K562 (cell line): ENCODE results near the gene PPOX. TPM values are rescaled to one million over a fixed set of nuclear protein-coding genes. Genes with fewer than 3 reads are reported as not detected.

Experiments
- ERF ChIP-seq: fragments of 450-650 bp; formaldehyde crosslinking; IDR thresholded peaks from 2 replicates; pipeline ENCODE4 v1.4.0; 2020; ENCODE audit warnings: mild to moderate bottlenecking, mixed read lengths
- FOXA1 ChIP-seq: fragments of 450-650 bp; IDR thresholded peaks from 2 replicates; pipeline ENCODE4 v1.6.1; 2016; ENCODE audit warnings: mild to moderate bottlenecking, borderline replicate concordance
- FOXJ2 ChIP-seq: fragments of 200-800 bp; sonication (Bioruptor generic); IDR thresholded peaks from 2 replicates; pipeline ENCODE4 v1.6.1; 2016; ENCODE audit warnings: missing genetic modification characterization, missing compliant biosample characterization
- HDAC2 ChIP-seq: fragments of 450-650 bp; IDR thresholded peaks from 2 replicates; pipeline ENCODE4 v1.6.1; 2016; ENCODE audit warnings: mild to moderate bottlenecking
- HNRNPL ChIP-seq: fragments of 200-400 bp; formaldehyde crosslinking; IDR thresholded peaks from 2 replicates; pipeline ENCODE4 v1.6.1; 2017; ENCODE audit warnings: low read depth, mild to moderate bottlenecking, low read length
- HOMEZ ChIP-seq: fragments of 250-450 bp; sonication (Bioruptor Pico); IDR thresholded peaks from 2 replicates; pipeline ENCODE4 v1.4.0; 2020; ENCODE audit warnings: mild to moderate bottlenecking, moderate library complexity
- JUNB ChIP-seq: fragments of 450-650 bp; formaldehyde crosslinking; conservative IDR thresholded peaks from 2 replicates; pipeline ENCODE4 v1.4.0; 2020; ENCODE audit warnings: mild to moderate bottlenecking
- KAT7 ChIP-seq: sonication (generic); formaldehyde crosslinking; IDR thresholded peaks from 2 replicates; pipeline ENCODE4 v1.8.0; 2022; ENCODE audit warnings: missing genetic modification reagents, mild to moderate bottlenecking, borderline replicate concordance
- NFATC3 ChIP-seq: fragments of 450-650 bp; IDR thresholded peaks from 2 replicates; pipeline ENCODE4 v1.6.1; 2017; ENCODE audit warnings: mild to moderate bottlenecking
- NFIC ChIP-seq: fragments of 450-650 bp; IDR thresholded peaks from 2 replicates; pipeline ENCODE4 v1.6.1; 2017; ENCODE audit warnings: mild to moderate bottlenecking, inconsistent platforms
- NONO ChIP-seq, 2 experiments: fragments of 200-400 bp in 1 of 2; fragments of 450-650 bp in 1 of 2; formaldehyde crosslinking in 1 of 2; IDR thresholded peaks; 2 replicates each; pipeline ENCODE4 v1.6.1; 2017; ENCODE audit warnings: low read depth in 2 of 2, mild to moderate bottlenecking in 2 of 2, moderate library complexity in 2 of 2, low read length in 1 of 2
- PKNOX1 ChIP-seq: fragments of 450-650 bp; IDR thresholded peaks from 2 replicates; pipeline ENCODE4 v1.6.1; 2016
- PML ChIP-seq: IDR thresholded peaks from 2 replicates; pipeline ENCODE4 v1.6.1; 2012; ENCODE audit warnings: low read length, inconsistent platforms
- POLR2B ChIP-seq: fragments of 450-650 bp; IDR thresholded peaks from 2 replicates; pipeline ENCODE4 v1.6.1; 2018; ENCODE audit warnings: low read depth; ENCODE audit not compliant: partially characterized antibody
- PTRF ChIP-seq: fragments of 450-650 bp; IDR thresholded peaks from 2 replicates; pipeline ENCODE4 v1.6.1; 2016; ENCODE audit warnings: mild to moderate bottlenecking, missing genetic modification characterization, missing compliant biosample characterization
- TAF9B ChIP-seq: fragments of 450-650 bp; IDR thresholded peaks from 2 replicates; pipeline ENCODE4 v1.6.1; 2018; ENCODE audit warnings: mild to moderate bottlenecking; ENCODE audit not compliant: partially characterized antibody
- TEAD4 ChIP-seq, 2 experiments: sonication (generic) in 1 of 2; formaldehyde crosslinking in 1 of 2; IDR thresholded peaks; 2 replicates each; pipeline versions ENCODE4 v1.6.1 to v1.8.0; 2012 to 2022; ENCODE audit warnings: borderline replicate concordance in 1 of 2, inconsistent platforms in 1 of 2, low read length in 1 of 2, mild to moderate bottlenecking in 1 of 2, missing genetic modification reagents in 1 of 2
- TRIM28 ChIP-seq: fragments of 450-650 bp; IDR thresholded peaks from 2 replicates; pipeline ENCODE4 v1.6.1; 2017
- ZBED1 ChIP-seq: IDR thresholded peaks from 2 replicates; pipeline ENCODE4 v1.6.1; 2014
- ZBTB17 ChIP-seq: fragments of 450-650 bp; formaldehyde crosslinking; IDR thresholded peaks from 2 replicates; pipeline ENCODE4 v1.4.0; 2020; ENCODE audit warnings: mild to moderate bottlenecking
- ZC3H8 ChIP-seq: fragments of 450-650 bp; IDR thresholded peaks from 2 replicates; pipeline ENCODE4 v1.6.1; 2017
- ZNF23 ChIP-seq: fragments of 250-450 bp; sonication (Bioruptor Pico); IDR thresholded peaks from 2 replicates; pipeline ENCODE4 v1.4.0; 2020; ENCODE audit warnings: mild to moderate bottlenecking
- ZNF695 ChIP-seq: fragments of 450-650 bp; formaldehyde crosslinking; IDR thresholded peaks from 2 replicates; pipeline ENCODE4 v1.4.0; 2020; ENCODE audit warnings: mild to moderate bottlenecking, moderate library complexity
- ZNF77 ChIP-seq: fragments of 250-450 bp; sonication (Bioruptor Pico); IDR thresholded peaks from 2 replicates; pipeline ENCODE4 v1.5.0; 2020
- ZSCAN29 ChIP-seq: fragments of 450-650 bp; IDR thresholded peaks from 2 replicates; pipeline ENCODE4 v1.6.1; 2017
- polyA plus RNA-seq, 8 experiments: library from polyadenylated mRNA; depleted of rRNA in 4 of 8; stranded (reverse) in 5 of 8; unstranded in 3 of 8; fragments of >200 nt; fragmentation: Nextera tagmentation in 2 of 8; fragmentation: Illumina TruSeq in 1 of 8; extraction: Ambion mirVana in 2 of 8; extraction: Trizol in 1 of 8; gene quantifications; 2 replicates each; pipeline versions ENCODE4 v1.2.1 to v1.2.3, GENCODE V29; 2011 to 2014; ENCODE audit warnings: inconsistent platforms in 1 of 8, missing spikeins in 1 of 8
- total RNA-seq, 7 experiments: library from RNA; depleted of rRNA in 6 of 7; stranded (reverse); fragments of >200 nt in 6 of 7; fragmentation: Illumina TruSeq in 2 of 7; extraction: Trizol in 2 of 7; gene quantifications; 2 replicates each; pipeline versions ENCODE4 v1.2.1 to v1.2.3, GENCODE V29; 2011 to 2021; ENCODE audit warnings: low replicate concordance in 1 of 7
- TF ChIP-seq, protein P1 (sequence below): fragments of 250-450 bp; sonication (Bioruptor Pico); IDR thresholded peaks from 2 replicates; pipeline ENCODE4 v1.4.0; 2020

PPOX gene
- total and polyA plus RNA-seq, 9 of the 15 experiments (the other 6 are each of a cell fraction or from before 2014, with no cell fraction given), result 17.0 to 57.1 (median 38.9) TPM

- TF ChIP-seq POLR2B (no peak), HOMEZ (CRISPR knock-in tag) (no peak), ZBED1 (no peak), HNRNPL (no peak), PKNOX1 (no peak), ZSCAN29 (no peak), JUNB (CRISPR knock-in tag) (no peak), KAT7 (CRISPR knock-in tag) (0 out of 2 replicates have a peak, but pooled peaks have one; percentile 38), TEAD4 (IDR thresholded peaks at IDR 0.05; ENCODE audit: low read length) (peak; percentile 44; the same call in 1 of the 2 replicates), TEAD4 (CRISPR knock-in tag; IDR thresholded peaks at IDR 0.05; ENCODE audit: borderline replicate concordance) (no peak), ZNF77 (CRISPR knock-in tag) (no peak), NONO (IDR thresholded peaks at IDR 0.05; ENCODE audit: low read depth in 2 of 2, low read length in 1 of 2) (no peak), ZNF23 (CRISPR knock-in tag) (no peak), PML (no peak), NFATC3 (no peak), TAF9B (no peak), ZNF695 (no peak), ZC3H8 (no peak), NFIC (no peak; the same call in 1 of the 2 replicates), FOXA1 (no peak), TRIM28 (no peak), PTRF (no peak), HDAC2 (0 out of 2 replicates have a peak, but pooled peaks have one; percentile 42), ERF (CRISPR knock-in tag) (no peak), ZBTB17 (CRISPR knock-in tag) (no peak), FOXJ2 (tag) (no peak)
- TF ChIP-seq, protein P1, sequence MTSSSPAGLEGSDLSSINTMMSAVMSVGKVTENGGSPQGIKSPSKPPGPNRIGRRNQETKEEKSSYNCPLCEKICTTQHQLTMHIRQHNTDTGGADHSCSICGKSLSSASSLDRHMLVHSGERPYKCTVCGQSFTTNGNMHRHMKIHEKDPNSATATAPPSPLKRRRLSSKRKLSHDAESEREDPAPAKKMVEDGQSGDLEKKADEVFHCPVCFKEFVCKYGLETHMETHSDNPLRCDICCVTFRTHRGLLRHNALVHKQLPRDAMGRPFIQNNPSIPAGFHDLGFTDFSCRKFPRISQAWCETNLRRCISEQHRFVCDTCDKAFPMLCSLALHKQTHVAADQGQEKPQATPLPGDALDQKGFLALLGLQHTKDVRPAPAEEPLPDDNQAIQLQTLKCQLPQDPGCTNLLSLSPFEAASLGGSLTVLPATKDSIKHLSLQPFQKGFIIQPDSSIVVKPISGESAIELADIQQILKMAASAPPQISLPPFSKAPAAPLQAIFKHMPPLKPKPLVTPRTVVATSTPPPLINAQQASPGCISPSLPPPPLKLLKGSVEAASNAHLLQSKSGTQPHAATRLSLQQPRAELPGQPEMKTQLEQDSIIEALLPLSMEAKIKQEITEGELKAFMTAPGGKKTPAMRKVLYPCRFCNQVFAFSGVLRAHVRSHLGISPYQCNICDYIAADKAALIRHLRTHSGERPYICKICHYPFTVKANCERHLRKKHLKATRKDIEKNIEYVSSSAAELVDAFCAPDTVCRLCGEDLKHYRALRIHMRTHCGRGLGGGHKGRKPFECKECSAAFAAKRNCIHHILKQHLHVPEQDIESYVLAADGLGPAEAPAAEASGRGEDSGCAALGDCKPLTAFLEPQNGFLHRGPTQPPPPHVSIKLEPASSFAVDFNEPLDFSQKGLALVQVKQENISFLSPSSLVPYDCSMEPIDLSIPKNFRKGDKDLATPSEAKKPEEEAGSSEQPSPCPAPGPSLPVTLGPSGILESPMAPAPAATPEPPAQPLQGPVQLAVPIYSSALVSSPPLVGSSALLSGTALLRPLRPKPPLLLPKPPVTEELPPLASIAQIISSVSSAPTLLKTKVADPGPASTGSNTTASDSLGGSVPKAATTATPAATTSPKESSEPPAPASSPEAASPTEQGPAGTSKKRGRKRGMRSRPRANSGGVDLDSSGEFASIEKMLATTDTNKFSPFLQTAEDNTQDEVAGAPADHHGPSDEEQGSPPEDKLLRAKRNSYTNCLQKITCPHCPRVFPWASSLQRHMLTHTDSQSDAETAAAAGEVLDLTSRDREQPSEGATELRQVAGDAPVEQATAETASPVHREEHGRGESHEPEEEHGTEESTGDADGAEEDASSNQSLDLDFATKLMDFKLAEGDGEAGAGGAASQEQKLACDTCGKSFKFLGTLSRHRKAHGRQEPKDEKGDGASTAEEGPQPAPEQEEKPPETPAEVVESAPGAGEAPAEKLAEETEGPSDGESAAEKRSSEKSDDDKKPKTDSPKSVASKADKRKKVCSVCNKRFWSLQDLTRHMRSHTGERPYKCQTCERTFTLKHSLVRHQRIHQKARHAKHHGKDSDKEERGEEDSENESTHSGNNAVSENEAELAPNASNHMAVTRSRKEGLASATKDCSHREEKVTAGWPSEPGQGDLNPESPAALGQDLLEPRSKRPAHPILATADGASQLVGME (CRISPR knock-in tag), result no peak
These were observed 4.2 kb upstream of the PPOX start (continued) for GRCh38 chr1:161162052-161162451.
